ENCODE results near the gene CAPN5. TPM values are rescaled to one million over a fixed set of nuclear protein-coding genes. Genes with fewer than 3 reads are reported as not detected.

Gene CAPN5
- total RNA-seq (2022; extraction: Qiagen RNA extraction) = 7.1 to 8.7 TPM (median 8.0 TPM) in 5 replicates

DNA sequence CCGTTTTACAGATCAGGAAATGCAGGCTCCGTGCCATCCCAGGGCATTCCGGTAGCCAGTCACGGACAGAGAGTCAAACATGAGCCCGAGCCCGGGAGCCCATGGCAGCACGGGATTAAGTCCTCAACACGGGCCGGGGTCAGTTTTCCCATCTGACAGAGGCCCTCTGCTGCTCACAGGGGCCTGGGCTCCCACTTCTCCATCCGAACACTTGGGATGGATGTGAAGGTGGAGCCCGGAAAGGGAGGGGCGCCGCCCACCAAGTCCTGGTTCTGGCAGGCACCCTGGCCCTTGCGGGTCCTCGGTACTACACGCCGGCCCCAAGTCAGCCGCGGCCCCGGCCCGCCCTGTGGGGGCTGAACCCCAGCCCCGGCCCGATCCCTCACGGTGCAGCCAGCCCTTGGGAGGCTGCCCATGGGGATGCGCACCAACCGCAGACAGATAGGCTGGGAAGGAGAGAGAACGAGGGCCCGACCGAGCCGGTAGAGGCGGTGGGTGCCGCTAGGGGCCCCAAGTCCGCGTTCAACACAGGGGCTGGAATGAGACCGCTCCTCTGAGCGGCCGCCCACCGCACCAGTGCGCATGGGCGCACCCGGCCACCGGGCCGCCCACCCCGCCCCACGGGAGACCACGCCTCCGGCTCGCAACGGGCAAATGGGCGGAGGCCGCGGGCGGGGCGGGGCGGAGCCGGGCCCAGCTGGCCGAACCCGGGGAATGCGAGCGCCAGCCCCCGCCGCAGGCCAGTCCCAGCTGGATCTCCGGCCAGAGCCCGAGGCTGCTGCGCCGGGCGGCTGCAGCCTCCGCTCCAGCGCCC, at the start of gene CAPN5:
Gene CAPN5 (plus strand): TSS at position 743 of the 814 bp plus-strand sequence. CDS start 17,916 bp downstream, outside the sequence.

GRCh38 chr11:77102246-77103210, 35.8 kb downstream of the CAPN5 start, which contains the start of gene OMP:
OMP (plus strand) TSS chr11:77102840; CDS start chr11:77102840, 0 bp downstream.

GRCh38 chr11:77127920-77128691, 61.3 kb downstream of the CAPN5 start, which contains the start of gene MYO7A:
MYO7A (plus strand) TSS chr11:77128246; CDS start chr11:77130635, 2,389 bp downstream.

Other genes starting within 250 kb of the CAPN5 start
- gene ACER3, start 206.1 kb upstream of the CAPN5 start, total RNA-seq (2022; extraction: Qiagen RNA extraction) = 13.7 to 21.0 TPM (median 17.3 TPM) in 5 replicates
- gene B3GNT6, start 32.6 kb upstream of the CAPN5 start, total RNA-seq (2022; extraction: Qiagen RNA extraction) = 0.54 to 1.2 TPM (median 0.90 TPM) in 5 replicates
- gene OMP, start 35.9 kb downstream of the CAPN5 start, total RNA-seq (2022; extraction: Qiagen RNA extraction) = not detected in 5 replicates
- 1.2 to 1.4 TPM (median 1.3 TPM) in 5 replicates for gene MYO7A, start 61.3 kb downstream of the CAPN5 start, total RNA-seq (2022; extraction: Qiagen RNA extraction)
- not detected in 5 replicates for gene GDPD4, start 234.7 kb downstream of the CAPN5 start, total RNA-seq (2022; extraction: Qiagen RNA extraction)

All from A549 treated with Hydrocortisone at 1 μM for 4 hours (cell line).